HG03159 (cell line): Measurements from ENCODE around the gene PLLP.
"Not testable (repeated sequence)": the region's sequence is repeated elsewhere in the genome, so short reads cannot be mapped to it uniquely, and the experiment has no call there.

Experiments used
- ATAC-seq: cut with Tn5 transposase; IDR thresholded peaks from one replicate; pipeline ENCODE4 v1.9.1; 2021; ENCODE audit warnings: mild to moderate bottlenecking, moderate library complexity; ENCODE audit not compliant: unreplicated experiment

The PLLP gene

GRCh38 chr16:57273826-57274225 is 10.6 kb downstream of the PLLP start:
- no peak for ATAC-seq

DNA sequence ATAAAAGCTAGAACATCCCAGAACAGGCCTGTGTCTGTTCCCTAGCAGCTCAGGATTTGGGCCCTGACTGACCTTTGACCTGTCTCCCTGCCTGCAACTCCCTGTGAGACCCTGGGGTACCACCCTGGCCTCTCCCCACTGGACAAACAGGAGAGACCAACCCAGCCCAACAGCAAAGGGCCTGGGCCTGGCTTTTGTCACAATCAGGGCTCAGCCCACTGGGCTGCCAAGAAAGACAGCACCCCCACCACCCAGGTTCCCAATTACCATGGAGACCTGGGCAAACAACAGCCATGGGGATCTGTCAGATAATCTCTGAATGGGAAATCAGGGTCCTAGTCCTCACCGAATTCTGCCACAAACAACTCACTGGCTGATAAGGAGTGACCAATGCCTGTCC is 11.1 kb downstream of the PLLP start:
- no peak for ATAC-seq

- ATAC-seq, result no peak
Observed at GRCh38 chr16:57271867-57272495, 12.5 kb downstream of the PLLP start.

DNA sequence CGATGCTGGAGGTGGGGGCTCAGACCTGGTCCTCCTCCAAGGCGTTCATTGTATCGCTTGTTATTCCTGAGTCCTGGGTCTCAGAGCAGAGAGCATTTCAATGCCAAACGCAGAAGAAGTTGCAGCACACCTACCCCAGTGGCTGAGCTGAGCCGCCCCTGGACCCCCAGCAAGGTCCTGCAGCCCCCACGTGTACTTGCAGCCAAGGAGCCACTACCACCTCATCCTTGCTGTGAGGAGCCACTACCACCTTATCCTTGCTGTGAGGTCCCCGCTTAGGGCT is 13.5 kb downstream of the PLLP start:
- no peak for ATAC-seq

DNA sequence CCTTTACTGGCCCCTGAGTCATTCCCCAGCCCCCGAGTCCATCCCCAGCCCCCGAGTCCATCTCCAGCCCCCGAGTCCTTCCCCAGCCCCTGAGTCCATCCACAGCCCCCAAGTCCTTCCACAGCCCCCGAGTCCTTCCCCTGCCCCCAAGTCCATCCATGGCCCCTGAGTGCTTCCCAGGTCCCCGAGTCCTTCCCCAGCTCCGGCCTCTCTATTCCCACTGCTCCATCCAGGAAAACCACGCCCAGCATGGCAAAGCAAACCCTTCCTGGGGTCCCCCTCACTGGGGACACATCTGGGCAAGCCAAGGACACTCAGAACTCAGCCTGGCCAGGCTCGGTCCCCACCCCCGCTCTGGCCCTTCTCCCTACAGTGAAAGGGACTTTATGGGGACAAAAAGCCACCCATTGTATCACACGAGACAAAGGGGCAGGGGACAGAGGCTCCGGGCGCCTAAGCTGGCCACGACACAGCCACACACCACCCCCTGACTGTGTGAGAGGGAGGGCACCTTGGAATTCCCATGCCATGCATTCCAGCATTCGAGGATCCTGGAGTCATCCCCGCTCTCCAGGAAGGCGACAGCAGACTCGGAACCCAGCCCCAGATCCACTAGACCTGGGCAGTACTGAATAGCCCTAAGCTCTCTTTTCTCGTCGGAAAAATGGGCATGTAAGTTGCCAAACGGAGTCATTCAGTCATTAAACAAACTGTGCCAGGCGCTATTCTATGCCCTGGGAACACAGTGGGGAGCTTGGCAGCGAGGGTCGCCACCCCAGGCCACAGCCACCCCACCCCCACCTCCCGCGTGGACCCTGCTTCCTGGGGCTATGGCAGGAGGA is 14.0 kb downstream of the PLLP start:
- no peak for ATAC-seq

DNA sequence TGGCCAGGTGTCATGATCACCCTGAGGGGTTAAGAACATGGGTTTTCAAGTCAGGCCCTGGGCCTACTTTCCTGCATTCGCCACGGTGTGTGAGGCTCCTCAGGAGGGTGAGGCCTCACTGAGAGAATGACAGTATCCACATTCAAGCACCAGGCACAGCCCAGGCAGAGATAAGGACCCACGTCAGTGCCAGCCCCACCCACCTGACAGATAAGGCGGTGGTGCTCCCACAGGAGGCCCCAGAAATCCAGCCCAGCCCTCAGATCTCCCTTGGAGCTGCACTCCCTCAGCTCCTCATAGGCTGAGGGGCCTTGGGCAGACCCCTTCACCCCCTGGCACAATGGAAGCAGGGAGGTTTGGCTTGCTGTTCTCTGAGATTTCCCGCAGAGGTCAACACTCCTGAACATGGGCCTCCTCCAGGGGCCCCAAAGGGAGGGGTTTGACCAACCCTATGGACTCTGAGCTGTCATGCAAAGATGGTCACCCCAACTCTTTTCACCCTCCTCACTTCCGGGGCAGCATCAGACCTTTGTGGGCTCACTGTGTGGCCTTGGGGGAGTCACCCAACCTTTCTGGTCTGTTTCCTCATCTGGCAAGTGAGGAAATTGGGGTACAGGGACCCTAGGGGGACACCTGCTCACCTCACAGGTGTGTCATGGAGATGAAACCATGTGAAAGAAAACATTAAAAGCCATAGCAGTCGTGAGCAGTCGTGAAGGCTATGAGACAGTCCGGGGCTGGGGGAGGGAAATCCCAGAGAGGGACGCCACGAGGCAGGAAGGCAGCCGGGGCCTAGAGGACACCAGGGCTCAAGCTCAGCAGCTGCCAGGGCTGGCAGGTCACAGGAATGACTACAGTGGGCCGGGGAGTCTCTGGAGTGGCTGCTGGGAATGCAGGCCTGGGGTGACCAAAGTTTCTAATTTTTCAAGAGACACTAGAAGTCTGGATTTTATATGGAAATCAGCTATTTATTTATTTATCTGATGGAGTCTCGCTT is 15.4 kb downstream of the PLLP start:
- ATAC-seq, result no peak

DNA sequence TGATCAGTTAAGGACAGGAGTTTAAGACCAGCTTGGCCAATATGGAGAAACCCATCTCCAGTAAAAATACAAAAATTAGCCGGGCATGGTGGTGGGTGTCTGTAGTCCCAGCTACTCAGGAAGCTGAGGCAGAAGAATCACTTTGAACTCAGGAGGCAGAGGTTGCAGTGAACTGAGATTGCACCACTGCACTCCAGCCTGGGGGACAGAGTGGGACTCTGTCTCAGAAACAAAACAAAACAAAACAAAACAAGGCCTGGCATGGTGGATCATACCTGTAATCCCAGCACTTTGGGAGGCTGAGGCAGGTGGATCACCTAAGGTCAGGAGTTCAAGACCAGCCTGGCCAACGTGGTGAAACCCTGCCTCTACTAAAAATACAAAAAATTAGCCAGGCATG is 17.1 kb downstream of the PLLP start:
- ATAC-seq, result not testable (repeated sequence)

DNA sequence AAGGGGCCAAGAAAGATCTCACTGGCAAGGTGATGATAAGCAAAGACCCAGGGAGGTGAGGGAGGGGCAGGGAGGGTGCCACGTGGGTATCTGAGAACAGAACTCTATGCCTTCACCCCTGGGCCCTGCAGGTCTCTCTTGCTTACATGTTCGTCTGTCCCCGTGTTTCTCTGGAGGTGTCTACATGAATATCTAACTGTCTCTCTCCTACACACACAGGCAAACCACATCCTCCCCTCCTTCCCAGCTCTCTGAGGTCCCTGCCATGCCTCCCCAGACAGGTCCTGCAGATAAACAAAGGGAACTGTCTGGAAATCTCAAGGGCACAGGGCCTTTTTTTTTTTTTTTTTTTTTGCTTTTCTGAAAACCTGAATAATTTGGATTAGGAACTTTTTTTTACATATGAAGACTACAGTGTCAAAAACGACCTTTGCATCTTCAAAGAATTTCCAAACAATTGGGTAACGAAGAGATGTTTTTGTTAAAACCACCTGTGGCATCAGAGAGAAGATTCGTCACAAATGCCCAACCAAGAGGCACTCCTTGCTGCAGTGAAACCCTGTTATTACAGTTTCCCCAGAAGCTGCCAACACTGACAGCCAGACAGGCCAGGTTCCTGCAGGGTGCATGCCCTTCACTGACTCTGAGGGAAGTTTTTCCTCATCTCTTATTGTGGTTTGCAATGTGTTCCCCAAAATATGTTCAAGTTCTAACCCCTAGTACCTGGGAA is 17.8 kb downstream of the PLLP start:
- no peak for ATAC-seq

DNA sequence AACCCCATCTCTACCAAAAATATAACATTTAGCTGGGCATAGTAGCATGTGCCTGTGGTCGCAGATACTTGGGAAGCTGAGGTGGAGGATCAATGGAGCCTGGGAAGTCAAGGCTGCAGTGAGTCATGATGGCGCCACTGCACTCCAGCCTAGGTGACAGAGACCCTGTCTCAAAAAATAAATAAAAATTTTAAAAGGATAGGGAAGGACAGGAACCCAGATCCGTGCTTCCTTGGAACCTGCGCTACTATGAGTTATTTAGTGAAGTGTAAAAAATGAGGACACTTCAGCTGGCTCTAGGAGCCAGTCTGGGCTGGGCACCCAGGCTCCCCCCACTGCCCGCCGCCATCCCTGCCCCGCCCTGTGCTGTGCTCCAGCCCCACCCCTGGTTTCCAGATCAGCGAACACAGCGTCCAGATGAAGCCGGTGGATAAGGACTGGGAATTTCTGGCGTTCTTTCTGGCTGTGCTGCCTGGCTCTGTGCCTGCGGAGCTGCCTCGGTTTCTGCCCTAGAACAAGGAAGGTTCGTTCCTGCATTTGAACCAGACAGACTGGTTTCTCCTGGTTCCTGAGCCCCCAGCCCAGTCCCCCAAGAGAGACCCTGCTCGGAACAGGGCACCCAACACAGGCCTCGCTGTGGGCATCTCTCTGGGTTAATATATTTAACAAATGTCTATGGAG is 18.5 kb downstream of the PLLP start:
- ATAC-seq, result no peak

GRCh38 chr16:57264950-57265371 is 19.5 kb downstream of the PLLP start:
- no peak for ATAC-seq

- no peak for ATAC-seq
Observed at GRCh38 chr16:57264381-57264780, 20.1 kb downstream of the PLLP start.

GRCh38 chr16:57263541-57264351 is 20.7 kb downstream of the PLLP start:
- ATAC-seq, result no peak

DNA sequence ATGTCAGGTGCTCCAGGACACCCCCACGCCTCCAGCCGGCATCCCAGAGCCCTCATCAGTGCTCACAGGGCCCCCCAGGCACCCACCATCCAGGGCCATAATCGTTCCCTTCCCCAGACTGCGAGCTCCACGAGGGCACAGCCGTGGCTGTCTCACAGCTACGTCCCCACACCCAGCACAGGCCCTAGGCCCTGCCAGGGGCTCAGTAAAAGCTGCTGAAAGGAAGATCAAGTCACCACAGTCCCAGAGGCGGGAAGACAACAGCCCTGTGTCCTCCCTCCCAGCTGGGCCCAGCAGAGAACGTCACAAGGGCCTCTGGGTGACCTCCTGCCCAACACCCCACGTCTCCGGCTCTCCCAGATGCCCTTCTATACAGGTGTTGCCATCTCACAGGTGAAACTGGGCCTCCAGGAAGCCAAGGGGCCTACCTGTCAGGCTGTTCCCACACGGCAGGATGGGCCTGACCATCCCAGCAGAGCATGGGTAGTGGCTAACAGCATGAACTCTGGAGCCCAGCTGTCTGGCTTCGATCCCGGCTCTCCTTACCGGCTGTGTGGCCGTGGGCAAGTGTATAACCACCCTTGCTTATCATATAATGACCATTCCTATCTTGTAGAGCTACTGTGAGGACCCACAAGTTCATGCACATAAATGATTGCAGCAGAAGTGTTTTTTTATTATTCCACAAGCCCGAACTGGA is 21.5 kb downstream of the PLLP start:
- no peak for ATAC-seq

DNA sequence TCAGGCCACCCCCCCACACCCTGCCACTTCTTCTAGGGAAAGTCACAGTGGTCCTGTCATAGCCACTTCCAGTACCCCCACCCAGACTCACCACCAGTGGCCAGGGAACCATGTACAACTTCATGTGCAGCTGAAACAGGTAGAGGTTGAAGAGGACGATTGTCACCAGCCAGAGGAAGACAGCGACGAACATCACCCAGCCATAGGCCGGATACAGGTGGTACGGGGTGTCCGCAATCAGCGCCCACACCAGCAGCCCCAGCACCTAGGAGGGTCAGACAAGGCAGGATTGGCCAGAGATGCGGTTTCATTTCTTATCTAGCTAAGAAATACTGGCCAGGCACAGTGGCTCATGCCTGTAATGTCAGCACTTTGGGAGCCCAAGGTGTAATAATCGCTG is 22.7 kb downstream of the PLLP start:
- ATAC-seq, result no peak

GRCh38 chr16:57260294-57260929 is 24.1 kb downstream of the PLLP start:
- ATAC-seq, result no peak

DNA sequence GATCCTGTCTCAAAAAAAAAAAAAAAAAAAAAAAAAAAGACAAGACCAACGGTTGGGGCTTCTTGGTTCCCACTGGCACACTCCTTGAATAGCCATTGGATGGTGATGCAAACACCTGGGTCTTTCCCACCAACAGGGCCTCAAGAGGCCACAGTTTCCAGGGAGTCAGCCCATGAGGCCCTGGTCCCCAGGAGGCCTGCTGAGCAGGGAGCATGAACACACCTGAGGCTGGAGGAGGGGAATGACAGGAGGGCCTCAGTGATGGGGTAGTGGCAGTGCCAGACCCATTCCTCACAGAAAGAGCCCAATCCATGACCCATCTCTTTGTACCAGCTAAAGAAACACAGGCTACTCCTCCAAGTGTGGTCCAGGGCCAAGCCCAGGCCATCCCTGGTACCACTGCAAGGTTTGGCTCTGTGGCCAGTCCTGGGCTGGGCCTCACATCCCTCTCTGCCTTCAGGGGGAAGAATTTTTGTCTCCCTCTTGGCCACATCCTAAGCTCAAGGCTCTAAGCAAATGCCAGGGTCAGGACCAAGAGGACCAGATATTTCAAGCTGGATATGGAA is 25.5 kb downstream of the PLLP start:
- no peak for ATAC-seq

GRCh38 chr16:57258226-57258909 is 26.1 kb downstream of the PLLP start:
- no peak for ATAC-seq
